Neural crest cell (in vitro differentiated cells): ENCODE results near the gene DNAAF9. TPM values are rescaled to one million over a fixed set of nuclear protein-coding genes. Genes with fewer than 3 reads are reported as not detected.

ENCODE experiments used
- DNase-seq: peaks from one replicate; pipeline ENCODE4 v3.0.0; 2021; ENCODE audit warnings: low read depth, mixed read lengths, low spot score
- H3K27ac Mint-ChIP-seq: one replicate; pipeline ENCODE4 v1.8.0; 2021; ENCODE audit warnings: mild to moderate bottlenecking, mixed read lengths; ENCODE audit not compliant: unreplicated experiment
- H3K27me3 Mint-ChIP-seq: 2 replicates; pipeline ENCODE4 v1.8.0; 2021; ENCODE audit warnings: low read depth, mild to moderate bottlenecking, mixed read lengths
- H3K36me3 Mint-ChIP-seq: 2 replicates; pipeline ENCODE4 v1.8.0; 2021; ENCODE audit warnings: low read depth, mild to moderate bottlenecking, mixed read lengths
- H3K4me1 Mint-ChIP-seq: 2 replicates; pipeline ENCODE4 v1.8.0; 2021; ENCODE audit warnings: mixed read lengths
- H3K4me3 Mint-ChIP-seq: one replicate; pipeline ENCODE4 v1.8.0; 2021; ENCODE audit warnings: mild to moderate bottlenecking, mixed read lengths
- H3K9me3 Mint-ChIP-seq: 2 replicates; pipeline ENCODE4 v1.8.0; 2021; ENCODE audit warnings: mixed read lengths
- total RNA-seq: library from RNA; stranded (reverse); gene quantifications from 2 replicates; pipeline ENCODE4 v1.2.1, GENCODE V29; 2021
- TF ChIP-seq, protein P1 (sequence below): fragments of 200-600 bp; sonication (generic); conservative IDR thresholded peaks from 2 replicates; pipeline ENCODE4 v1.5.0; 2021; ENCODE audit warnings: antibody characterized with exemption, mild to moderate bottlenecking

Gene DNAAF9
- total RNA-seq, 1 donor from 2014 or later: 13.2 TPM

DNA sequence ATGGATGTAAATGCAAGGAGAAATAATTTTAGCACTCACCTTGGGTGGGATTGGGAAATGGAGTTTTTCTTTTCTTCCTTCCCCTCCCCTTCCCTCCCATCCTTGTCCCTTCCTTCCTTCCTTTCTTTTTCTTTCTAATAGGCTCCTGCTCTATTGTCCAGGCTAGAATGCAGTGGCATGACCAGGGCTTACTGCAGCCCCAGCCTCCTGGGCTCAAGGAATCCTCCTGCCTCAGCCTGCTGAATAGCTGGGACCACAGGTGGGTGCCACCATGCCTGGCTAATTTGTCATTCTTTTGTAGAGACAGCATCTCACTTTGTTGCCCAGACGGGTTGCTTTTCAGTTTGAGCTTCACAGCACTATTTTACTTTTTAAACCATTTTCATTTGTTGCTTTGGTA lies 41.9 kb upstream of the DNAAF9 start:
- Mint-ChIP-seq H3K4me3 (no peak overlapping the region), H3K27me3 (peaks cover 8% of the 10 kb centered on the region), H3K4me1 (peaks cover 14% of the 10 kb centered on the region), H3K27ac (no peak overlapping the region), H3K9me3 (no peaks in the 10 kb centered on the region), H3K36me3 (no peaks in the 10 kb centered on the region)
- no peak for DNase-seq
- TF ChIP-seq, protein P1, sequence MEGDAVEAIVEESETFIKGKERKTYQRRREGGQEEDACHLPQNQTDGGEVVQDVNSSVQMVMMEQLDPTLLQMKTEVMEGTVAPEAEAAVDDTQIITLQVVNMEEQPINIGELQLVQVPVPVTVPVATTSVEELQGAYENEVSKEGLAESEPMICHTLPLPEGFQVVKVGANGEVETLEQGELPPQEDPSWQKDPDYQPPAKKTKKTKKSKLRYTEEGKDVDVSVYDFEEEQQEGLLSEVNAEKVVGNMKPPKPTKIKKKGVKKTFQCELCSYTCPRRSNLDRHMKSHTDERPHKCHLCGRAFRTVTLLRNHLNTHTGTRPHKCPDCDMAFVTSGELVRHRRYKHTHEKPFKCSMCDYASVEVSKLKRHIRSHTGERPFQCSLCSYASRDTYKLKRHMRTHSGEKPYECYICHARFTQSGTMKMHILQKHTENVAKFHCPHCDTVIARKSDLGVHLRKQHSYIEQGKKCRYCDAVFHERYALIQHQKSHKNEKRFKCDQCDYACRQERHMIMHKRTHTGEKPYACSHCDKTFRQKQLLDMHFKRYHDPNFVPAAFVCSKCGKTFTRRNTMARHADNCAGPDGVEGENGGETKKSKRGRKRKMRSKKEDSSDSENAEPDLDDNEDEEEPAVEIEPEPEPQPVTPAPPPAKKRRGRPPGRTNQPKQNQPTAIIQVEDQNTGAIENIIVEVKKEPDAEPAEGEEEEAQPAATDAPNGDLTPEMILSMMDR: no peak

DNA sequence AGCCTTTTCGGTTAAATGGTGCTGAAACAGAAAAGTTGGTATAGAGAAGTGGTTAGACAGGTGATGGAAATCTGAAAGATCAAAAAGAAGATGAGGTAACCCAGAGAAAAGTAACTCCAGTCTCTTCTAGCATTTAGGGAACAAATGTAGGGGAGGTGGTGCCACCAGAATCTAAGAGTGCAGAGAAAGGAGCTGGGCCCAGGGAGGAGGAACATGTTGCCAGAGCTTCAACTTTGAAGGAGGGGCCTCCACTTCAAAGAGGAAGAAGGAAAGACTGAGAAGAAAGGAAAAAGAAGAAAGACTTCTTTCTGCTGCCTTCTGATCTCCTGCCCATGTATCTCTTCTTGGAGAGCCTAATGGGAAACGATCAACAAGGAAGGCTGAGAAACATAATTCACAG lies 39.9 kb upstream of the DNAAF9 start:
- H3K36me3 Mint-ChIP-seq: no peaks in the 10 kb centered on the region
- no peaks in the 10 kb centered on the region for H3K9me3 Mint-ChIP-seq
- TF ChIP-seq, protein P1: no peak
- no peak overlapping the region for H3K27ac Mint-ChIP-seq
- no peak overlapping the region for H3K4me3 Mint-ChIP-seq
- DNase-seq: no peak
- peaks cover 8% of the 10 kb centered on the region for H3K27me3 Mint-ChIP-seq
- H3K4me1 Mint-ChIP-seq: peaks cover 10% of the 10 kb centered on the region

DNA sequence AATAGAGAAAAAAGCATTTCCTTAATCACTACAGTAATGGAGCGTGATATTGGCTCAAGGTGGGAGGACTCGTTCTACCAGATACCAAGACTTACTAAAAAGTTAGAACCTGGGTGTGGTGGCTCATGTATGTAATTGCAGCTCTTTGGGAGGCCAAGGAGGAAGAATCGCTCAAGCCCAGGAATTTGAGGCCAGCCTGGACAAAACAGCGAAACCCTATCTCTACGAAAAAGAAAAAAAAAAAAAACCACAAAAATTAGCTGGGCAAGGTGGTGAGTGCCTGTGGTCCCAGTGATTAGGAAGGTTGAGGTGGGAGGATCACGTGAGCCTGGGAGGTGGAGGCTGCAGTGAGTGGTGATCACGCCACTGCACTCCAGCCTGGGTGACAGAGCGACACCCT lies 39.3 kb upstream of the DNAAF9 start:
- H3K27me3 Mint-ChIP-seq: peaks cover 8% of the 10 kb centered on the region
- H3K4me3 Mint-ChIP-seq: no peak overlapping the region
- DNase-seq: no peak
- H3K4me1 Mint-ChIP-seq: peaks cover 4% of the 10 kb centered on the region
- no peaks in the 10 kb centered on the region for H3K9me3 Mint-ChIP-seq
- TF ChIP-seq, protein P1: no peak
- no peak overlapping the region for H3K27ac Mint-ChIP-seq
- H3K36me3 Mint-ChIP-seq: no peaks in the 10 kb centered on the region

DNA sequence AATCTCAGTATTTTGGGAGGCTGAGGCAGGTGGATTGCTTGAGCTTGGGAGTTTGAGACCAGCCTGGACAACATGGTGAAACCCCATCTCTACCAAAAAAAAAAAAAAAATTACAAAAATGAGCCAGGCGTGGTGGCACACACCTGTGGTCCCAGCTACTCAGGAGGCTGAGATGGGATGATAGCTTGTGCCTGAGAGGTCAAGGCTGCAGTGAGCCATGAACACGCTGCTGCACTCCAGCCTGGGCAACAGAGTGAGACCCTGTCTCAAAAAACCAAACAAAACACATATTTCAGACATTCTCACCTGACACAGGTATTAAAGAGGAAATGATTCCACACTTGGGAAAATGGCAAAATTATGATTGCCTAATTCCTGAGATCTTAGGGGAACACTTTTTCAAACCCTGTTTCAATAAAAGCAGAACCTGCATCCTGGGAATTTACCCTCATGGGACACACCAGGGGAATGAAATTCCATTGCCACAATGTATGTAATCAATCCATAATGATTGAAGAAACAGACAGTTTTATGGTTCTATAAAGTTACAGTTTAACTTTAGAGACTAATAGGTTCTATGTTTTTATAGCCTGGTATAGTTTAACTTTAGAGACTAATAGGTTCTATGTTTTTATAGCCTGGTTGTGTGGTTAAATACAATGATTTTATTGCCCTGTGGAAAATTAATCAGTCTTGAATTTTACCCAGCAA lies 29.6 kb upstream of the DNAAF9 start:
- H3K4me3 Mint-ChIP-seq: no peak overlapping the region
- no peak overlapping the region for H3K27ac Mint-ChIP-seq
- no peaks in the 10 kb centered on the region for H3K36me3 Mint-ChIP-seq
- TF ChIP-seq, protein P1: no peak
- no peaks in the 10 kb centered on the region for H3K4me1 Mint-ChIP-seq
- no peaks in the 10 kb centered on the region for H3K27me3 Mint-ChIP-seq
- DNase-seq: no peak
- peaks cover 3% of the 10 kb centered on the region for H3K9me3 Mint-ChIP-seq

DNA sequence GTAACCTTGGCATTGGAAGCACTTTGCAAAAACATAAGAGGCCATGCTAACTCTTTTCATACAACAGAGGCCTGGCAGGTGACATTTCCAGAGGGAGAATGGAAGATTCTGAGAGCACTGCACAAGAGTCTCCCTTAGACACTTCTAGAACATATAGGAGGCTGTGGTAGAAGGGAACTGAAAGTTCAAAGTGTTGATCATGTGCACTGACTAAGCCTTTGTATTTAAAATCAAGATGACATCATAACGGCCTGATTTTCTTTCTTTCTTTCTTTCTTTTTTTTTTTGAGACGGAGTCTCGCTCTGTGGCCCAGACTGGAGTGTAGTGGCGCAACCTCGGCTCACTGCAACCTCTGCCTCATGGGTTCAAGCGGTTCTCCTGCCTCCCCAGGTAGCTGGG lies 26.8 kb upstream of the DNAAF9 start:
- TF ChIP-seq, protein P1: no peak
- Mint-ChIP-seq H3K36me3 (no peaks in the 10 kb centered on the region), H3K9me3 (no peaks in the 10 kb centered on the region), H3K27me3 (no peaks in the 10 kb centered on the region), H3K4me3 (no peak overlapping the region), H3K27ac (no peak overlapping the region), H3K4me1 (no peaks in the 10 kb centered on the region)
- DNase-seq: no peak
